Choroid plexus epithelial cell (primary cell): ENCODE data around the gene IL17REL.

Source experiments
- DNase-seq: peaks from one replicate; pipeline ENCODE4 v3.0.0-alpha.2; 2010; ENCODE audit warnings: low read depth
- H3K4me3 ChIP-seq: 2 replicates; pipeline ENCODE4 v1.5.1; 2011; ENCODE audit warnings: low read depth, mild to moderate bottlenecking, control low read depth, low read length, moderate library complexity
- CTCF ChIP-seq: conservative IDR thresholded peaks from 2 replicates; pipeline ENCODE4 v1.5.1; 2011; ENCODE audit warnings: low read depth, mild to moderate bottlenecking, control low read depth, inconsistent platforms, low read length, moderate library complexity

IL17REL gene

GRCh38 chr22:49956418-49956770 is 56.2 kb downstream of the IL17REL start:
- no peak for DNase-seq
- H3K4me3 ChIP-seq, result no peak overlapping the region
- TF ChIP-seq CTCF, result no peak

DNA sequence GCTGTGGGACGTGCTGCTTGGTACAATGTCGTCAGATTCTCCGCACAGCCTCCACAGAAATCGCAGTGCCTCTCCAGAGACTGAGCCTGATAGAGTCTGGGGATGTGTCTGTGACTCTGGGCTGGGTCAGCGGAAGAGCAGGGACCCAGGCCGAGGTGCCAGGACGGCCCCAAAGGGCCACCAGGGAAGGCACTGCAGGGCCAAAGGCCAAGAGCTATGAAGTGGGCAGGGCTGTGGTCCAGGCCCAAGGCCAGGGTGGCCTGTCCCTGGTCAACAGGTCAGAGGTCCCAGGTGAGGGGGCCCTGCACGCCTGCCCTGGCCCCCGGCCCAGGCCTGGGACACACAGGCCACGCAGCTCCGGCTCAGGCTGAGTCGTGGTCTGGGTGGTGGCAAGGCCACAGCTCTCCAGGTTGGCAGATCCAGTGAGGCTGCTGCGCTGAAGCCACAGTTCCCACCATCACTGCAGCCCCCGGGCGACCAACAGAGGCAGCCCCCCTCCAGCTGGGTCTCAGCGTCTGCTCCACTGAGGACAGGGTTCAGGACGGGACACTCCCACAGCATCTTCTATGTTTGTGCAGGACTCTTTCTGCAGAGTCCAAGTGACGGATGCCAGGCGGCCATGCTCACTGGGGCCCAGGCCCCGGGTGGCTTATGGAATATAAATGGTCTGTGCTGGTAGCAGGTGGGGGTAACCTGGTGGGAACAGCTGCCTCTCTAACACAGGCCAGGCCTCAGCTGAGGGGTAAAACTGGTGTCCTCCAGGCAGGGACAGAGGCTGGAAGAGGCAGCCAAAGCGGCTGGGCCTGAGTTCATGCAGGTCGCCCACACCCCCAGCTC is 56.8 kb downstream of the IL17REL start:
- no peak overlapping the region for H3K4me3 ChIP-seq
- no peak for DNase-seq
- TF ChIP-seq CTCF, result no peak

- H3K4me3 ChIP-seq, result no peak overlapping the region
- no peak for TF ChIP-seq CTCF
- DNase-seq, result no peak
These were observed 57.5 kb downstream of the IL17REL start for GRCh38 chr22:49954991-49955580.

GRCh38 chr22:49954354-49954753 is 58.2 kb downstream of the IL17REL start:
- TF ChIP-seq CTCF, result no peak
- DNase-seq, result no peak
- H3K4me3 ChIP-seq, result no peak overlapping the region

- DNase-seq, result no peak
These were observed 58.8 kb downstream of the IL17REL start for GRCh38 chr22:49953680-49954344.

GRCh38 chr22:49953027-49953679 is 59.4 kb downstream of the IL17REL start:
- no peak for DNase-seq
- H3K4me3 ChIP-seq, result no peak overlapping the region
- TF ChIP-seq CTCF, result no peak

More at GRCh38 chr22:49953680-49954344, 58.8 kb downstream of the IL17REL start:
- TF ChIP-seq CTCF, result no peak
- no peak overlapping the region for H3K4me3 ChIP-seq
